HFF-Myc (cell line): ENCODE data around the gene RBM15B.

Experiments
- DNase-seq: peaks from one replicate; pipeline ENCODE4 v3.0.0-alpha.2; 2011; ENCODE audit warnings: low read depth; ENCODE audit errors: extremely low read depth
- H3K4me3 ChIP-seq: replicated peaks from 2 replicates; pipeline ENCODE4 v1.5.1; 2011; ENCODE audit warnings: low read depth, mild to moderate bottlenecking, control low read depth, low read length
- TF ChIP-seq, protein P1 (sequence below): IDR thresholded peaks from 2 replicates; pipeline ENCODE4 v1.5.1; 2012; ENCODE audit warnings: mild to moderate bottlenecking, low read depth, low read length, control low read depth; ENCODE audit errors: missing control alignments

The RBM15B gene

DNA sequence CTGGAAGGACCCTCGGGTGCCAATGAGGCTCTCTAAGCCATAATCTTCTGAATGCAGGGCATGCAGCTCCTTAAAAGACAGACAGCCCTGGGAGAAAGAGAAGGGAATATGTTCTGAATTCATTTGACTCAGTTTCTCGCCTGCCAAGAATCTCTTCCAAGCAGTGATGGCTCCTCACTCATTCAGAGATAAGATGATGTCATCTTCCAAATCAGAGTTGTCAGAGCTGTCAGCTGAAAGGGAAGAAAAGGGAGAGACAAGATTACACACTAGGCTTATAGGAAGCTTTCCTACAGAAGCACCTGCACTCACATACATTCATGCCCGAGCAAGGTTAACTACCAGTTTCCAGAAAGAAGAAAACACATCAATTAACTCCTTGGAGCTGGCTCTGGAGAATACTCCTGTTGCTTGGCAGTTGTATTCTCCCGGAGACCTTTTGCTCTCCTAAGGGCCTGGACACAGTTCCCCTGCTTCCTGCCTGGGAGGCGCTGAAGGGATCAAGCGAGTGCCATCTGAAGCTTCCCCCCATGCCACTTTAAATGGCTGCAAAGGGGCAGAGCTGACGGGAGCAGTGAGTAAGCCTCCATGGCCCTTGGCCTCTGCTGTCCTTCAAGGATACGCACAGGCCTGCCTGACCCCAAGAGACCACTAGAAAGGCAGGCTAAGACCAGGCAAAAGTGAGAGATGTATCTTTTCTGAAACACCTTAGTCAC lies 7.7 kb downstream of the RBM15B start:
- H3K4me3 ChIP-seq: no peak overlapping the region
- TF ChIP-seq, protein P1, sequence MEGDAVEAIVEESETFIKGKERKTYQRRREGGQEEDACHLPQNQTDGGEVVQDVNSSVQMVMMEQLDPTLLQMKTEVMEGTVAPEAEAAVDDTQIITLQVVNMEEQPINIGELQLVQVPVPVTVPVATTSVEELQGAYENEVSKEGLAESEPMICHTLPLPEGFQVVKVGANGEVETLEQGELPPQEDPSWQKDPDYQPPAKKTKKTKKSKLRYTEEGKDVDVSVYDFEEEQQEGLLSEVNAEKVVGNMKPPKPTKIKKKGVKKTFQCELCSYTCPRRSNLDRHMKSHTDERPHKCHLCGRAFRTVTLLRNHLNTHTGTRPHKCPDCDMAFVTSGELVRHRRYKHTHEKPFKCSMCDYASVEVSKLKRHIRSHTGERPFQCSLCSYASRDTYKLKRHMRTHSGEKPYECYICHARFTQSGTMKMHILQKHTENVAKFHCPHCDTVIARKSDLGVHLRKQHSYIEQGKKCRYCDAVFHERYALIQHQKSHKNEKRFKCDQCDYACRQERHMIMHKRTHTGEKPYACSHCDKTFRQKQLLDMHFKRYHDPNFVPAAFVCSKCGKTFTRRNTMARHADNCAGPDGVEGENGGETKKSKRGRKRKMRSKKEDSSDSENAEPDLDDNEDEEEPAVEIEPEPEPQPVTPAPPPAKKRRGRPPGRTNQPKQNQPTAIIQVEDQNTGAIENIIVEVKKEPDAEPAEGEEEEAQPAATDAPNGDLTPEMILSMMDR: no peak
- DNase-seq: no peak

DNA sequence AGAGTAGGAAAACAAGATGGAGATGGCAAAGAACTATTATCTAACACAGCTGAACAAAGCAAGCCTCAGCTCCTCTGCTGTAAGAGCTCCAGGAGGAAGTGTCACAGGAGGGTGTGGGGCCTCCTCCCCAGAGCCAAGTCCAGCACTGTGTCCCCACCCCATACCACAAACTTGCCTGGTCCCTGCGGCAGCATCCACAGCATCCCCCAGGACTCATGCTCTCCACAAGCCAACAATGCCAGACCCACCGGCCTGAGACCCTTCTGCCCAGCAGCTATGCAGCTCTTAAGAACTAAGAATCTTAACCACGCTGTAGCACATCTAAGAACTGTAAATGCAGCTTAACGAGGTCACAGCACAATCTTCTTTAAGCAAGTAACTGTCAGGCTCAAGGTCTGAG lies 9.1 kb downstream of the RBM15B start:
- DNase-seq: no peak
- H3K4me3 ChIP-seq: no peak overlapping the region
- TF ChIP-seq, protein P1: no peak

DNA sequence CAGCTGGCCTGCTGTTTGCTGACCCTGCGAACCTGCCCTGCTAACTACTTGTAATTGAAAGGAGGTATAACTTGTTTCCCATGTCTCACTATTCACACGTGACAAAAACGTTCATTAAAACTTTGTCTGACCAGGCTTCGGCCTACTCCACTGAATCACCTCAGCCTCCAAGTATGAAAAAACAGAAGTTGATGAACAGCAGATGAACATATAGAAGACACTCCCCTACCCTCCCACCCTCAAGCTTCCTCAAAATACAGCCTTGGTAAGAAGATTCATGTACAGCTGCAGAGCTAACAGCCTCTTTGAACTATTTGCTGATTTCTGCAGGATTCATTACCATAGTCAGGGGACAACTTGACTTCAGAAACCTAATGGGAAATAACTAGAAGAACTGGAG lies 10.7 kb downstream of the RBM15B start:
- H3K4me3 ChIP-seq: no peak overlapping the region
- no peak for DNase-seq
- TF ChIP-seq, protein P1: no peak

DNA sequence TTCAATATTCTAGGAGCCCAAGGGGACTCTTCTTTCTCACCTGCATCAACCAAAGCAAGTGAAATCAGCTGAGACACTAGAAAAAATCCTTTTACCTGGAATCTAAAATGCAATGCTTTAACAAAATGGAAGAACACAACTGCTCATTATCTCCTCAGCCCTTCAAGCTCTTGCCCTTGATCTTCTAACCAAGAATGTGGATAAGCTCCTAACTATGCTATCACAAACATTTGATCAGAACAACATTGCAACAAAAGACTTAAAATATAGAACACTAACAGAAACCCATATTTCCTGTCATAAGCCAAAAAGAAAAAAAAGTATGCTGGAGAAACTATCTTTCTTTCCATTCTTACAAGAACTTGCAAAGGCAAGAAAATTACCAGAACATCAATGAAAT lies 12.6 kb downstream of the RBM15B start:
- TF ChIP-seq, protein P1: no peak
- no peak overlapping the region for H3K4me3 ChIP-seq
- DNase-seq: no peak

DNA sequence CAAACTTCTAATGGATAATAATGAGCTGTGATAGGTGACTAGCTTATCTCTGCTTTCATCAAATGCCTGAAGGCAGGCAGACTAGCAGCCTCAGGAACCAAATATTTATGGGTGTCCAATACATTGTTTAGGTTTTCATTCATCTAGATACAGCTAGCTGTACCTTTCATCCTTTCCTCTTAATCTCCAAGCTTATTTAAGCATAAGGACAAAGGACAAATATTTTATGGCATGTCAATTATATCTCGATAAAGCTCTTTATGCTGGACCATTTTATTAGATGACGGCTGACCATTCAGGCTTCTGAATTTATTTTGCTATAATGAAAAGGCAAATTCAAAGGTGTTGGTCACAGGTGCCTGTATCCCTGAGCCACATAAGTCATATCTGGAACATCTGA lies 16.9 kb downstream of the RBM15B start:
- TF ChIP-seq, protein P1: no peak
- H3K4me3 ChIP-seq: no peak overlapping the region
- no peak for DNase-seq

DNA sequence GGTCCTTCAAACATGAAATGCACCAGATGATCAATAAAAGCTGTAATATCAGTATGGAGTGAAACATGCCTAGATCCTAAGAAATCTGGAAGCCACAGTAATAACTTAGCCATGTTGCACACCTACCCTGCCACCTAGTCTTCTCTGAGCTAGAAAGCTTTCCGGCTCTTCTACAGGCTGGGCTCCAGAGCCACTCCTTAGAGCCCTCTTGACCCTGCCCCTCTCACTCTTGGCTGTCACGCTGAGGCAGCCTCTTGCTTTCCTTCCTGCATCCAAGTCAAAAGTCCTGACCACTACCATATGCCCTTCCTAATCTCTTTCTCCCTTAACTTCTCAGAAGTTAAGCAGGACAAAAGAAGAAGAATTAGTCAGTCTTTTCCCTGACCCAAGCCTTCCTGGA lies 17.7 kb downstream of the RBM15B start:
- no peak for DNase-seq
- TF ChIP-seq, protein P1: no peak
- no peak overlapping the region for H3K4me3 ChIP-seq

DNA sequence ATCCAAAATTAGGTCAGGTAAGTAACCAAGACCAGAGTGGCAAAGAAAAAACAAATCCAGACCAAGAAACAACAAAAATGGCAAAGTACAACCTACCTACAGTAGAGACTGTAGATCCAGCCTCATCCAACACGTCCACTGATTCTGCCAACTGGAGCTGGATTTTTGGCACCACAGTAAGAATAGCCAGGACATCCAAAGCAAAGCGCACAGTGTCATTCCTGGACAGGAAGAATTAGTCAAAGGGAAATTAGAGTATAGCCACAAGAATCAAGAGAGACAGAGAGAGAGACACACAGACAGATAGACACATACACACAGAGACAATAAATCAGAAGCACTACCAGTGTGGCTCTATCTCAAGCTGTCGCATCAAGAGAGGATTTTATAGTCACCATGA lies 31.1 kb downstream of the RBM15B start:
- TF ChIP-seq, protein P1: no peak
- no peak for DNase-seq
- no peak overlapping the region for H3K4me3 ChIP-seq
